HG02763 (cell line): Measurements from ENCODE around the gene SLC9A8.
A peak's percentile ranks its signal among the peaks of the same experiment; 100 is the strongest.
"Not testable (repeated sequence)": the region's sequence is repeated elsewhere in the genome, so short reads cannot be mapped to it uniquely, and the experiment has no call there.

ENCODE experiments used
- ATAC-seq: cut with Tn5 transposase; IDR thresholded peaks from one replicate; pipeline ENCODE4 v1.9.1; 2021; ENCODE audit warnings: mild to moderate bottlenecking, moderate library complexity; ENCODE audit not compliant: unreplicated experiment

Gene SLC9A8, protein sequence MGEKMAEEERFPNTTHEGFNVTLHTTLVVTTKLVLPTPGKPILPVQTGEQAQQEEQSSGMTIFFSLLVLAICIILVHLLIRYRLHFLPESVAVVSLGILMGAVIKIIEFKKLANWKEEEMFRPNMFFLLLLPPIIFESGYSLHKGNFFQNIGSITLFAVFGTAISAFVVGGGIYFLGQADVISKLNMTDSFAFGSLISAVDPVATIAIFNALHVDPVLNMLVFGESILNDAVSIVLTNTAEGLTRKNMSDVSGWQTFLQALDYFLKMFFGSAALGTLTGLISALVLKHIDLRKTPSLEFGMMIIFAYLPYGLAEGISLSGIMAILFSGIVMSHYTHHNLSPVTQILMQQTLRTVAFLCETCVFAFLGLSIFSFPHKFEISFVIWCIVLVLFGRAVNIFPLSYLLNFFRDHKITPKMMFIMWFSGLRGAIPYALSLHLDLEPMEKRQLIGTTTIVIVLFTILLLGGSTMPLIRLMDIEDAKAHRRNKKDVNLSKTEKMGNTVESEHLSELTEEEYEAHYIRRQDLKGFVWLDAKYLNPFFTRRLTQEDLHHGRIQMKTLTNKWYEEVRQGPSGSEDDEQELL

DNA sequence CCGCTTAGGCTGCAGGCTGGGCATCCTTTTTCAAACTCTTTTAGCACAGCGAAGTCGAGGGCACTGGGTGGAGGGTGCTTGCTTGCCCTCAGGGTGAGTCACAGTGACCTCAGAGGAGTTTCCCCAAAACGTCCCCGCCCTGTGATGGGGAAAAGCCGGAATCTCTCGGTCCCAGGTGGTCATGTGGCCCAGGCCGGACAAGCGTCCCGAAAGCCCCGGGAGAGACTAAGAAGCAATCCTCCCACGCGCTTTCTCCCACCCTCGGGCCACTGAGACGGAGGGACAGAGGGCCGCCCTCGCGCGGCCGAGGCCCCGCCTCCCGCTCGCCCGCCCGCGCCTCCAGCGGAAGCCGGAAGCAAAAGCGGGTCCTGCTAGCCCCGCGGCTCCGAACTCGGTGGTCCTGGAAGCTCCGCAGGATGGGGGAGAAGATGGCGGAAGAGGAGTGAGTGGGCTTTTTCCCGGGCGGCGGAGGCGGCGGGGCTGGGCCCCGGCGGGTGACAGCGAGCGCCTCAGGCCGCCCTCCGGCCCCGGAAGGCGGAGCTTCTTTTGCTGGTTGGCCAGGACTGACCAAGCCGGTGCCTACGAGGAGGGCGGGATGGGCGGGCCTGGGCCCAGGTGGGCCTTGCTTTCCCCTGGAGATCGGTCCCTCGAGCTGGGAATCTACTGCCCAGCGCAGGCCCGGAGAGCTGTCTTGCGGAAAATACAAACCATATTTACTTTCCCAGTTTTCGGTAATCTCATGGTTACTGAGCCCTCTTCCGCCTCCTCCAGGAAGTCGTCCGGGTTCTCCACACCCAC, at the start of gene SLC9A8:
Gene SLC9A8, plus strand, starts transcription at position 322 of the 798 bp plus-strand sequence. Its CDS starts 95 bp downstream, at position 417.
- peak; percentile 86 for ATAC-seq

DNA sequence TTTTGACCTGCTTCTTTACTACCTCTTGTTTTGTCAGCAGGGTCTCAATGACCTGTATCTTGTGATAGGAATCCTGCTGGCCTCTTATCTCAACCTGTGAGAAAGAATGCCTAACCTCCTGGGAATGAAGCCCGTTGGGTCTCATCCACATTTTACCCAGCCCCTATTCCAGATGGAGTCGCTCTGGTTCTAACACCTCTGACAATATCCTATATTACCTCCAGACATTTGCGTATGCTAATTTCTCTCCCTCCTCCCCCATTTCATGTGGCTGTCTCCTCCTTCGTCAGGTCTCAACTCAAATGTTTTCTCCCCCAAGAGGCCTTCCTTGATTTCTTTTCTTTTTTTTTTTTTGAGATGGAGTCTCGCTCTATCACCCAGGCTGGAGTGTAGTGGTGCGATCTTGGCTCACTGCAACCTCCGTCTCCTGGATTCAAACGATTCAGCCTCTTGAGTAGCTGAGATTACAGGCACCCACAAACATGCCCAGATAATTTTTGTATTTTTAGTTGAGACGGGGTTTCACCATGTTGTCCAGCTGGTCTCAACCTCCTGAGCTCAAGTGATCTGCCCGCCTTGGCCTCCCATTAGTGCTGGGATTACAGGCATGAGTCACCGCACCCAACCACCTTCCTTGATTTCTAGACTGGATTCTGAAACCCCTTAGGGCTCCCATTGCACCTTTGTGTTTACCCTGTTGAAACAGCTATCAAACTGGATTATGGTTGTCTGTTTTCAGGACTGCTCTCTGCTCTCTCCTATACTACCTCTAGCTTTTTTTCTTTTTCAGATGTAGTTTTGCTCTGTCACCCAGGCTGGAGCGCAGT, 49.5 kb upstream of the SLC9A8 start:
- ATAC-seq, result no peak

DNA sequence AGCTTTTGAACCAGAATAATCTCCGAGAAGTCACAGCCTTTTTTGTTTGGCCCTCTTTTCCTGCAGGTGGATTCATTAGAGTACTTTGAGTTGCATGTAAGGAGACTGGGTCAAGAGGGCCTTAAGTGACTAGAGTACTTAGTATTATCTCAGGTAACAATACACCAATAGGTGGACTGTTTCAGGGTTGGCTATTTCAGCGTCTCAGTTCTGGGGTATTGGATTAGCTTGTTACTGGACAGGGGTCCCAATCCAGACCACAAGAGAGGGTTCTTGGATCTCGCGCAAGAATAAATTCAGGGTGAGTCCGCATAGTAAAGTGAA, 47.3 kb upstream of the SLC9A8 start:
- no peak for ATAC-seq

DNA sequence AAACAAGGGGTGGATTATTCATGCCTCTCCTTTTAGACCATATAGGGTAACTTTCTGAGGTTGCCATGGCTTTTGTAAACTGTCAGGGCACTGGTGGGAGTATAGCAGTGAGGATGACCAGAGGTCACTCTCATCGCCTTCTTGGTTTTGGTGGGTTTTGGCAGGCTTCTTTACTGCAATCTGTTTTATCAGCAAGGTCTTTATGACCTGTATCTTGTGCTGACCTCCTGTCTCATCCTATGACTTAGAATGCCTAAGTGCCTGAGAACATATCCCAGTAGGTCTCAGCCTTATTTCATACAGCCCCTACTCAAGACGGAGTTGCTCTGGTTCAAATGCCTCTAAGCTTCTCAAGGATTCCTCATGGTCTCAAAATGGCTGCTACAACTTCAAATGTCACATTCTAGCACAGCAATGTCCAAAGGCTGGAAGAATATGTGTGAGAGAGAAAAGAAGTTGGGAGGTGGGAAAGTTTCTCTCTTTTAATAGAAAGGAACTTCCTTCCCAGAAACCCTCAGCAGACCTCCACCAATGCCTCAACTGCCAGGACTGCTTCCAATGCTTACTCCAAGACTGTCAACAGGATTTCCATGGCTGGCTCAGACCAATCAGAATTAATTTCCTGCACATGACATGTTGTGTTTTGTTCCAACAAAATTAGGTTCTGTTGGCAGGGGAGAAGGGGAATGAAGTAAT, 46.6 kb upstream of the SLC9A8 start:
- no peak for ATAC-seq

DNA sequence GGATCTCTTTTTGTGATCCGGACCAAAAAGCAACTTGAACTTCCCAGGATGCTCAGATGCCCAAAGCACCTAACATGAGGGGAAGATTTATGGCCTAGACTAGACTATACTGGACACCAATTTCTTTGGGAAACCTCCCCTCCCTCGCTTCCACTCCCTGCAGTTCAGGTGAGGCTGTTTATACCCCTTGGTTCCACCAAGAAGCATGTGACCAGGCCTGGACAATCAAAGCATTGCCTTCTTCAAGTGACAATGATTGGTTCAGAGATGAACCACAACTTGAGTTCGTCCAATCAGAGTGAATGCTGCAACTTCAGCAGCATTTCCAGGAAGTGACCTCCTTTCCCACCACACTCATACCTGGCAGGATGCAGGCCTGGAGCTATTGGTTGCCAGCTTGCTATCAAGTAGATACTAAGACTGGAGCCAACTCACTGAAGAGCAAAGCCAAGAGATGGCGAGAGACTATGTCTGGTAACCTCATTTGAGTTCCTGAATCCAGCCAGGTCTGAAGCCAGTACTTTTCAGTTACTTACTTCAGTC, 45.6 kb upstream of the SLC9A8 start:
- no peak for ATAC-seq

DNA sequence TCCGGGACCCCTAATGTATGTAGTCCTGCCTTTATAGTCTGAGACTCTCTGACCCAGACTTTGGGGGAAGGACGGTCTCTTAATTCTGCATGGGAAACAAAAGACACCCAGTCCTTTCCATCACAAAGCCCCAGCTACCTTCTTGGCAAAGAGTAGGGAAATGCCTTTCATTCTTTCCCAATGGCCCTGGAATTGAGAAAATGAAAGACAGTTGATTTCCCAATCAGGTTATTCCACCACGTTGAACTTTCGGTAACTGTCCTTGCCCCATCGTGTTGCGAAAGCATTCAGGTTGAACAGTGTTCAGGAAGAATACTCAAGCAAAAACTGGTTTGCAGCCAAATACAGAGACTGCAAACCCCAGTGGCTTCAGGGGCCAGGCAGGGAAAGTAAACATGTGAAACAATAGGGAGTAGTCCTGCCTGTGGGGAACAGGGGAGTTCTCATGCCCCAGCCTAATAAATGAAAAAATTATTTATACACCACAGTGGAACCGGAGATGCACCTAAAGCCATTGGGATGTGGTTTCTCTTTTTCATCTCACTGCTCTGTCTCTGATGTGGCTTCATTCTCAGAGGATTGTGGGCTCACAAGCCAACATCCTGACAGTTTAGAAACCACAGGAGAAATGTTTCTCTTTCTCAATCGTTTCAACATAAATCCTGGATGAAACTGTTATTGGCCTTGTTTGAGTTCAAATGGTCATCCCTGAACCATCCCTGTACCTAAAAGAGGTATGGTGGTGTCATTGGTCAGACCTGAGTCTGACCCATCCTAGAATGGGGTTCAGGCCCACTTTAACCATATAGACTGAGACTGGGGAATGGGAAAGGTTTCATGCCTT, 44.2 kb upstream of the SLC9A8 start:
- ATAC-seq, result no peak

DNA sequence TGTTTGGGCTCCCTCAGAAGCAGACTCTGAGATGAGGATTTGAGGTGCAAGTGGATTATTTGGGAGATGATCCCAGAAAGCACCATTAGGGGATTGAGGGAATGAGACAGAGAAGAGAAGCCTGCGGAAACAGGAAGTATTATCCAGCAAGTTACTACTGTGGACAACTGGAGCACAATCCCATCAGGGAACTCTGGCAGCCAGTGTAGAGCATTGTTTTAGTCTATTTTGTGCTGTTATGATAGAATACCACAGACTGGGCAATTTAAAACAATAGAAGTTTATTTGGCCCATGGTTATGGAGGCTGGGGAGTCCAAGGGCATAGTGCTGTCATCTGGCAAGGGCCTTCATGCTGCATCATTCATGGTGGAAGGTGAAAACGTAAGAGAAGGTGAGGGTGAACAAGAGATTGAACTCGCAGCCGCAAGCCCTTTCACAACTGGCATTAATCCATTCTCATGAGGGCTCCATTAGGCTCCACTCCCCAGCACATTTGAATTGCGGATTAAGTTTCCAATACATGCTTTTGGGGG, 43.5 kb upstream of the SLC9A8 start:
- no peak for ATAC-seq

DNA sequence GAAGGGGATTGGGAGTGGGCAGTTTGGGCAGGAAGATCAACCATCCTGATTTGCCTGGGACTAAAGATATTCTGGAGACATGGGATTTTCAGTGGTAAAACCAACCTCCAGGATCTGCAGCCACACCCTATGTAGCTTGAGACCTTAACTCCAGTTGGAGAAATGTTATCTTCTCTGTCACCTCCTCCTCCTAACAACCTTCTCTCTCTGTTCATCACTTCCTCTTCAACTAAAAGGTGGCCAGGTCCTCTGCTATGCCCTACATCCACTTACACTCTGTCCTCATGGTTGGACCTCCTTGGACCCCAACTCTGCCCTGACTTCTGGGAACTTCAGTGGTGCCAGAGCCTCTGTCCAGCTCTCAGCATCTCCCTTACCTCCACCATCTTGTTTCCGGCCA, 42.0 kb upstream of the SLC9A8 start:
- ATAC-seq, result no peak

DNA sequence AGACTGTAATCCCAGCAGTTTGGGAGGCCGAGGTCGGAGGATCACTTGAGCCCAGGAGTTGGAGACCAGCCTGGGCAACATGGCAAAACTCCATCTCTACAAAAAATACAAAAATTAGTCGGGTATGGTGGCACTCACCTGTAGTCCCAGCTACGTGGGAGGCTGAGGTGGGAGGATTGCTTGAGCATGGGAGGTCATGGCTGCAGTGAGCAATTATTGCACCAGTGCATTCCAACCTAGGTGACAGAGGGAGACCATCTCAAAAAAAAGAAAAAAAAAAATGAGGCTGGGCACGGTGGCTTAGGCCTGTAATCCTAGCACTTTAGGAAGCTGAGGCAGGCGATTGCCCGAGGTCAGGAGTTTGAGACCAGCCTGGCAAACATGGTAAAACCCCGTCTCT, 38.4 kb upstream of the SLC9A8 start:
- ATAC-seq, result not testable (repeated sequence)

DNA sequence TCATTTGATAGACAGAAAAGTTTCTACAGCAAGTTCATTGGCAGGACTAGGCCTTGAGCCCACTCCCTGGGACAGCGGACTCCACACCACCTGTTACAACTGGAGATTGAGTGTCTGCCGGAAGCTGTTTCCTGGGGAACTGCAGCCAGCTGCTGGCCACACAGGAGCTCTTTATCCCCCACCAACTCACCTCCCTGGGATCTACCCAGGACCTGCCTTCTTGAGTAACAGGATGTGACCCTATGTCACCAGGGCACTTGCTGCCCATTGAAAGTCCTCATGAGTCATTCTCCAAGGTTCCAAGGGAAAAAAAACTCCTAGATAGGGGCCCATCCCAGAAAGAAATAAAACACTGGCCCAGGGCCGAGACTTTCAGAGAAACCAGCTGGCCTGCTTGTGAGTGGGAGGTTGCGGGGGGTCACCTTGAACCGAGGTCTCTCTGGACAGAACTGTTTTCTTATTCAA, 37.4 kb upstream of the SLC9A8 start:
- no peak for ATAC-seq

DNA sequence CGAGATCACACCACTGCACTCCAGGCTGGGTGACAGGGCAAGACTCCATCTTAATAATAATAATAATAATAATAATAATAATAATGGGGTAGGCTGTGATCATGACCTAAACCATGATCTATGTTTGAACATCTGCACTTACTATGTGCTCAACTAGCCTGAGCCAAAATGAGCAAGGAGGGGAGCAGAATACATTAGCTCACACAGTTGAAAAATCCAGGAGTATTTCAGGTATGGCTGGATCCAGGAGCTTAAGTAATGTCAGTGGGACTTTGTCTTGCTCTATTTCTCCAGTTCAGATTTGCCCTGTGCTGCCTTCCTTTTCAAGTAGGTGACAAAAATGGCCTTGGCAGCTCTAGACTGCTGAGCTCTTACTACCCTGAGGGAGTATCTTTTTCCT, 32.7 kb upstream of the SLC9A8 start:
- ATAC-seq, result no peak

DNA sequence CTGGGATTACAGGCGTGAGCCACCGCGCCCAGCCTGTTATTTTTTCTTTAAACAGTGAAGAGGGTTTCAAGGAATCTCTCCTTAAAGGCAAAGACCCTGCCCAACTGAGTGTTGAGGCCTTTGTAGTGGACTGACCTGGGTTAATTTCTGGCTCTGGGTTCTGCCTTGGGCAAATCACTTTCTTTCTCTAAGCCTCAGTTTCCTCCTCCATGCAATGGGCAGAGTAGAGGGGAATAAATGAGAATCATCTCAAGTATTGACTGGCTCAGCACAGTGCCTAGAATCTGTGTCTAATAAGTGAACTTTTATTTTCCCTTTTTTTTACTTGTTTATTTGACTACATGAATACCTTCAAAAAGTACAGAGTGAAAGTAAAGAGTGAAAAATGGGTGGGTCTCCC, 31.0 kb upstream of the SLC9A8 start:
- no peak for ATAC-seq

DNA sequence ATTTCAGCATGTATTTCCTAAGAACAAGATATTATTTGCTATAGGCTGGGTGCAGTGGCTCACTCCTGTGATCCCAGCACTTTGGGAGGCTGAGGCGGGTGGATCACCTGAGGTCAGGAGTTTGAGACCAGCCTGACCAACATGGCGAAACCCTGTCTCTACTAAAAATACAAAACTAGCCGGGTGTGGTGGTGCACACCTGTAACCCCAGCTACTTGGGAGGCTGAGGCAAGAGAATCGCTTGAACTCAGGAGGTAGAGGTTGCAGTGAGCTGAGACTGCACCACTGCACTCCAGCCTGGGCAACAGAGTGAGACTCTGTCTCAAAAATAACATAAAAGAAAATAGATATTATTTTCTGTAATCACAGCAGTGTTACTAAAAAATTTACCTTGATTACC, 30.2 kb upstream of the SLC9A8 start:
- ATAC-seq, result not testable (repeated sequence)

DNA sequence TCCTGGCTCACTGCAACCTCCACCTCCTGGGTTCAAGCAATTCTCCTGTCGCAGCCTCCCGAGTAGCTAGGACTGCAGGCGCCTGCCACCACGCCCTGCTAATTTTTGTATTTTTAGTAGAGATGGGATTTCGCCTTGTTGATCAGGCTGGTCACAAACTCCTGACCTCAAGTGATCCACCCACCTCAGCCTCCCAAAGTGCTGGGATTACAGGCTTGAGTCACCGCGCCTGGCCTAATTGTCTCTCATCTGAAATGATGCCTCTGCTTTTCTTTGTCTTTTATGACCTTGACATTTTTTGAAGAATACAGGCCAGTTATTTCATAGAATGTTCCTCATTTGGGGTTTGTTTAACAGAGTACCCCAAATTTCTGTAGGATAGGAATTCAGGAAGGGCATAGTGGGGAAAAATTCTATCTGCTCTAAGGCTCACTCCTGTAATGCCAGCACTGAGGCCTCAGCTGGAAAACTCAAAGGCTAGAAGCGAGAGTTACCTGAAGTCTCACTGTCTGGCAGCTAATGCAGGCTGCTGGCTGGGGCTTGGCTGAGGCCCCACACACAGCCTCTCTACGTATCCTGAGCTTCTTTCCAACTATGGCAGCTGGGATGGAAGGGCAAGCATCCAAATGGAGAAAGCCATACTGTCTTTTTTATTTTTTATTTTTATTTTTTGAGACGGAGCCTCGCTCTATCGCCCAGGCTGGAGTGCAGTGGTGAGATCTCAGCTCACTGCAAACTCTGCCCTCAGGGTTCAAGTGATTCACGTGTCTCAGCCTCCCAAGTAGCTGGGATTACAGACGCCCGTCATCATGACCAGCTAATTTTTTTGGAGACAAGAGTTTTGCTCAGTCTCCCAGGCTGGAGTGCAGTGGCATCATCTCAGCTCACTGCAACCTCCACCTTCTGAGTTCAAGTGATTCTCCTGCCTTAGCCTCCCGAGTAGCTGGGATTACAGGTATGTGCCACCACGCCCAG, 29.3 kb upstream of the SLC9A8 start:
- not testable (repeated sequence) for ATAC-seq

DNA sequence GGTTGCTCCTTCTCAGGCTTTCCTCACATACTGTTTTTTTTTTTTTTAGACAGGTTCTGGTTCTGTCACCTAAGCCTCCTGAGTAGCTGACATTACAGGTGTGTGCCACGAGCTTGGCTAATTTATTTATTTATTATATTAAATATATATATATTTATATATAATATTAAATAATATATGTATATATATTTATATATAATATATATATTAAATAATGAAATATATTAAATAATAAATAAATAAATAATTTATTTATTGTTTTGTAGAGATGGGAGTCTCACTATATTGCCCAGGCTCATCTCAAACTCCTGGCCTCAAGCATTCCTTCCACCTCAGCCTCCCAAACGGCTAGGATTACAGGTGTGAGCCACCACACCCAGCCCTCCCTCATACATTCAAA, 28.3 kb upstream of the SLC9A8 start:
- no peak for ATAC-seq

DNA sequence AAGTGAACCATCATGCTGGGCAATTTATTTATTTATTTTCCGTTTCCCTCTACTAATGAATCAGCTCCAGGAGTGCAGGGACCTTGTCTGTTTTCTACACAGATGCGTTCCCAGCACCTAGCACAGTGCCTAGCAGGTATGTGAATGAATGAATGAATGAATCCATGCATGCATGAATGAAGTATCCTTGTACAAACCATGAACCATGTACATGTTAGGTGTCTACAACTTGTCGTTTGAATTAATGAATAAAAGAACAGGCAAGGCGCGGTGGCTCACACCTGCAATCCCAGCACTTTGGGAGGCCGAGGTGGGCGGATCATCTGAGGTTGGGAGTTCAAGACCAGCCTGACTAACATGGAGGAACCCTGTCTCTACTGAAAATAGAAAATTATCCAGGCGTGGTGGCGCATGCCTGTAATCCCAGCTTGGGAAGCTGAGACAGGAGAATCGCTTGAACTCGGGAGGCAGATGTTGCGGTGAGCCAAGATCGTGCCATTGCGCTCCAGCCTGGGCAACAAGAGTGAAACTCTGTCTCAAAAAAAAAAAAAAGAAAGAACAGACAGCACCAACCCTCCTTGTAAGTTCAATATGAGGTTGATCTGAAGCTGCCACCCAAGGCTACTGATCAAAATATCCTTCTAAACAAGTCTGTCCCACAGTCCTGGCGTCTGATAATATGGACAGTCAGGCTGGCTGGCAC, 27.3 kb upstream of the SLC9A8 start:
- ATAC-seq, result no peak

DNA sequence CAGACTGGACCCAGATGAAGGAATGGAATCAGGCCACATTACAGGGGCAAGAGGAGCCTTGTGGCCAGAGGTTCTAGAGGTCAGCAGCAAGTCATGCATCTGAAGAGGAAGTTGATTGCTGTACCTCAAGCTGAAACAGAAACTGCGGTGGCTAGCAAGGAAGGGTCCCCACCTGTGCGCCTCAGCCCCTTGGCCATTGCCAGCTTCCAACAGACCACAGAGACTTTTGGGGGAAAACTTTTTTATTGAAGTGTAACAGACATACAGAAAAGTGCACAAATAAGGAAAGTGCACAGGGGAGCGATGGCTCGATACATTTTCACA, 26.8 kb upstream of the SLC9A8 start:
- ATAC-seq, result peak; percentile 80
